ENCODE data around the gene NBEAL1.
"Not testable (repeated sequence)": the region's sequence is repeated elsewhere in the genome, so short reads cannot be mapped to it uniquely, and the experiment has no call there.

NBEAL1 gene

DNA sequence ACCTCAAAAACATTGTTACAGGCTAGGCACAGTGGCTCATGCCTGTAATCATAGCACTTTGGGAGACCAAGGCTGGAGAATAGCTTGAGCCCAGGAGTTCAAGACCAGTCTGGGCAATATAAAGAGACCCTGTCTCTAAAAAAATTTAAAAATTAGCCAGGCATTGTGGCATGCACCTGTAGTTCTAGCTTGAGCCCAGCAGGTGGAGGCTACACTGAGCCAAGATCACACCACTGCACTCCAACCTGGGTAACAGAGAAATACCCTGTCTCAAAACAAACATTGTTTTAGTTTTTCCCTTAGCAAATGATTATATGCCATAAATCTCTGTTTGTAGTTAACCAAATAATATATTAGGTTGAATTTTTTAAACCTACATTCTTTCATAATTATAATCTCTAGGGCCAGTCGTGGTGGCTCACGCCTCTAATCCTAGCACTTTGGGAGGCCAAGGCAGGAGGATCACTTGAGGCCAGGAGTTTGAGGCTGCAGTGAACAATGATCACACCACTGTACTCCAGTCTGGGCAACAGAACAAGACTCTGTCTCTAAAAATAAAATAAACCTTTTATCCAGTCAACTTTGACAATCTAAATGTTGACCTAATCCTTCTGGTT, 210.9 kb downstream of the NBEAL1 start:
- Histone ChIP-seq H3K4me3 (ENCODE audit: low read length) (no peak overlapping the region), H3K27ac (ENCODE audit: low read length) (no peak overlapping the region), H3K36me3 (replicated peaks; ENCODE audit: low read depth, low read length) (no peaks in the 10 kb centered on the region), H3K9ac (ENCODE audit: low read length) (no peak overlapping the region), H3K4me2 (ENCODE audit: low read length) (no peak overlapping the region), H3K79me2 (ENCODE audit: low read length) (no peaks in the 10 kb centered on the region), H3K4me1 (ENCODE audit: low read length) (no peaks in the 10 kb centered on the region), H3K9me3 (ENCODE audit: insufficient read depth, low read length) (no peaks in the 10 kb centered on the region), H2AFZ (ENCODE audit: low read depth, low read length) (no peak overlapping the region), H3K27me3 (ENCODE audit: low read depth, low read length) (no peaks in the 10 kb centered on the region), H4K20me1 (ENCODE audit: insufficient read depth, low read length) (no peaks in the 10 kb centered on the region)
- TF ChIP-seq, protein P1, sequence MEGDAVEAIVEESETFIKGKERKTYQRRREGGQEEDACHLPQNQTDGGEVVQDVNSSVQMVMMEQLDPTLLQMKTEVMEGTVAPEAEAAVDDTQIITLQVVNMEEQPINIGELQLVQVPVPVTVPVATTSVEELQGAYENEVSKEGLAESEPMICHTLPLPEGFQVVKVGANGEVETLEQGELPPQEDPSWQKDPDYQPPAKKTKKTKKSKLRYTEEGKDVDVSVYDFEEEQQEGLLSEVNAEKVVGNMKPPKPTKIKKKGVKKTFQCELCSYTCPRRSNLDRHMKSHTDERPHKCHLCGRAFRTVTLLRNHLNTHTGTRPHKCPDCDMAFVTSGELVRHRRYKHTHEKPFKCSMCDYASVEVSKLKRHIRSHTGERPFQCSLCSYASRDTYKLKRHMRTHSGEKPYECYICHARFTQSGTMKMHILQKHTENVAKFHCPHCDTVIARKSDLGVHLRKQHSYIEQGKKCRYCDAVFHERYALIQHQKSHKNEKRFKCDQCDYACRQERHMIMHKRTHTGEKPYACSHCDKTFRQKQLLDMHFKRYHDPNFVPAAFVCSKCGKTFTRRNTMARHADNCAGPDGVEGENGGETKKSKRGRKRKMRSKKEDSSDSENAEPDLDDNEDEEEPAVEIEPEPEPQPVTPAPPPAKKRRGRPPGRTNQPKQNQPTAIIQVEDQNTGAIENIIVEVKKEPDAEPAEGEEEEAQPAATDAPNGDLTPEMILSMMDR (IDR thresholded peaks at IDR 0.05; ENCODE audit: low read depth, low read length), result peak; percentile 54
- TF ChIP-seq EZH2phosphoT487 (IDR thresholded peaks at IDR 0.05; ENCODE audit: low read depth), result no peak

DNA sequence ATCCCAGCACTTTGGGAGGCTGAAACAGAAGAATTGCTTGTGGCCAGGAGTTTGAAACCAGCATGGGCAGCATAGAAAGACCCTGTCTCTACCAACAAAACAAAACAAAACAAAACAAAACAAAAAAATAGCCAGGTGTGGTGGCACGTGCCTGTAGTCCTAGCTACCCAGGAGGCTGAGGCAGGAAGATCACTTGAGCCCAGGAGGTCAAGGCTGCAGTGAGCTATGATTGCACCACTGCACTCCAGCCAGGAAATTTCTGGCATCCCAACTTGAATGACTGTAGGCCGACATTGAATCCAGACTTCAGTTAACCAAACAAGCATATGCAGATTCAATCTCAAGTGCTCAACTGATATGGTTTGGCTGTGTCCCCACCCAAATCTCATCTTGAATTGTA, 215.0 kb downstream of the NBEAL1 start:
- not testable (repeated sequence) for H3K27ac ChIP-seq (ENCODE audit: low read length); H2AFZ ChIP-seq (ENCODE audit: low read depth, low read length); H3K79me2 ChIP-seq (ENCODE audit: low read length); H3K4me1 ChIP-seq (ENCODE audit: low read length); H3K4me3 ChIP-seq (ENCODE audit: low read length); H3K36me3 ChIP-seq (replicated peaks; ENCODE audit: low read depth, low read length); H3K9me3 ChIP-seq (ENCODE audit: insufficient read depth, low read length); H4K20me1 ChIP-seq (ENCODE audit: insufficient read depth, low read length); H3K27me3 ChIP-seq (ENCODE audit: low read depth, low read length); H3K4me2 ChIP-seq (ENCODE audit: low read length); H3K9ac ChIP-seq (ENCODE audit: low read length)

DNA sequence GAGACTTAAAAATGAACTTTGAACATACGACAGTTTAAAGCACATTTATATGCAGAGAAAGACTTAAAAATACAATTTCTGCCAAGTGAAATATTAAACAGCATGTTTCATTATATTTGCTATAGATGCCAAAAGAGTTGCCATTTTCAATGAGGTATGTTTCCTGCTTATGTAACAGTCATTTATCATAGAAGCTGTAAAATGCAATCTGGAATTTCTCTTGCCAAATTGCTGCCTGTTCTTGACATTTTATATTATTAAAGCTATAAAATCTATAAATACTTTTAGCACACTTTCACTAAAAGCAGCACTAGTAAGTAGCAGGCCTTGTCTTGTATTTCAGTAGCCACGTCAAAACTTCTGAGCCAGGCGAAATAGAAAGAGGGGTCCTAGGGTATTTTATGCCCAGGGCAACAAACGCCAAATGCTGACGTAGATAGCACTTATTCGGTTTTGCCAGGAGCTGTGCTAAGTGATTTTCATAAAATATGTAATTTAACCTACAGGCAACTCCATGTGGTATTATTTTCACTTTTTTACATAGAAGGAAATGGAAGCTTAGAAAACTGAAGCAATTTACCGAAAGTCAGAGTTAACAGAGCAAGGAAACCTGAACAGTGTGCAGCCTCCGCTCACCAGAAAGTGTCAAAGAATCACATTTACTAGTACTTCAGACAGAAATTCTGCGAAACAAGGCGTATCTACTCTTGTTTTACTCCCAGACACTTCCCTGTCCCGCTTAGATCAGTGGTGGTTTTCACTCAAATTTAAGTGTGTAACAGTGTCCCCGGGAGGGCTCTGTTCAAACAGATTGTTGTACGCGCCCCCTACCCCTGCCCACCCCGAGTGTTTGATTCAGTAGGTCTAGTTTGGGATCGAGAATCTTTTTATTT, 222.9 kb downstream of the NBEAL1 start:
- Histone ChIP-seq H3K9ac (ENCODE audit: low read length) (peak overlapping the region; percentile 93), H2AFZ (ENCODE audit: low read depth, low read length) (peak overlapping the region; percentile 77)
- no peak for TF ChIP-seq EZH2phosphoT487 (IDR thresholded peaks at IDR 0.05; ENCODE audit: low read depth)
- TF ChIP-seq, protein P1 (IDR thresholded peaks at IDR 0.05; ENCODE audit: low read depth, low read length), result no peak

DNA sequence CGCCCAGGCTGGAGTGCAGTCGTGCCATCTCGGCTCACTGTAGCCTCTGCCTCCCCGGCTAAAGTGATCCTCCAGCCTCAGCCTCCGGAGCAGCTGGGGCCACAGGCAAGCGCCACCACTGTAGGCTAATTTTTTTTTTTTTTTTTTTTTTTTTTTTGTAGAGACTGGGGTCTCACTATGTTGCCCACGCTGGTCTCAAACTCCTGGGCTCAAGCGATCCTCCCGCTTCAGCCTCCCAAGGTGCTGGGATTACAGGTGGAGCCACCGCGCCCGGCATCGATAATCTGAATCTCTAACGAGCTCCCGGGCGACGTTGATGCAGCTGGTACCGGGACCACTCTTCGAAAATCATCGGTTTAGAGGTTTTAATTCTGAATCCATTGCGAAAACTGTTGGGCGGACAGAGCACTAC, 223.6 kb downstream of the NBEAL1 start:
- Histone ChIP-seq H3K79me2 (ENCODE audit: low read length) (peaks cover 34% of the 10 kb centered on the region), H3K4me2 (ENCODE audit: low read length) (peak overlapping the region; percentile 85), H3K4me1 (ENCODE audit: low read length) (peaks cover 14% of the 10 kb centered on the region), H3K27ac (ENCODE audit: low read length) (peak overlapping the region; percentile 86), H3K4me3 (ENCODE audit: low read length) (peak overlapping the region; percentile 86), H4K20me1 (ENCODE audit: insufficient read depth, low read length) (no peaks in the 10 kb centered on the region), H3K36me3 (replicated peaks; ENCODE audit: low read depth, low read length) (no peaks in the 10 kb centered on the region), H3K9me3 (ENCODE audit: insufficient read depth, low read length) (no peaks in the 10 kb centered on the region), H3K27me3 (ENCODE audit: low read depth, low read length) (no peaks in the 10 kb centered on the region), H2AFZ (ENCODE audit: low read depth, low read length) (peak overlapping the region; percentile 92), H3K9ac (ENCODE audit: low read length) (peak overlapping the region; percentile 93)
- TF ChIP-seq EZH2phosphoT487 (IDR thresholded peaks at IDR 0.05; ENCODE audit: low read depth), result no peak
- TF ChIP-seq, protein P1 (IDR thresholded peaks at IDR 0.05; ENCODE audit: low read depth, low read length), result no peak

More for the DNA sequence above, 222.9 kb downstream of the NBEAL1 start:
- no peaks in the 10 kb centered on the region for H3K36me3 ChIP-seq (replicated peaks; ENCODE audit: low read depth, low read length)
- no peaks in the 10 kb centered on the region for H3K9me3 ChIP-seq (ENCODE audit: insufficient read depth, low read length)
- no peaks in the 10 kb centered on the region for H4K20me1 ChIP-seq (ENCODE audit: insufficient read depth, low read length)
- H3K4me3 ChIP-seq (ENCODE audit: low read length), result peak overlapping the region; percentile 86
- peaks cover 29% of the 10 kb centered on the region for H3K79me2 ChIP-seq (ENCODE audit: low read length)
- peak overlapping the region; percentile 85 for H3K4me2 ChIP-seq (ENCODE audit: low read length)
- no peaks in the 10 kb centered on the region for H3K27me3 ChIP-seq (ENCODE audit: low read depth, low read length)
- H3K4me1 ChIP-seq (ENCODE audit: low read length), result peaks cover 14% of the 10 kb centered on the region
- H3K27ac ChIP-seq (ENCODE audit: low read length), result peak overlapping the region; percentile 5; the same call in 1 of the 2 replicates
